Fibroblast of the aortic adventitia (primary cell): ENCODE data around the gene TMEM43. TPM values are rescaled to one million over a fixed set of nuclear protein-coding genes. Genes with fewer than 3 reads are reported as not detected.

ENCODE experiments used
- DNase-seq: peaks from one replicate; pipeline ENCODE4 v3.0.0-alpha.2; 2010; ENCODE audit warnings: low read depth
- H3K4me3 ChIP-seq: 2 replicates; pipeline ENCODE4 v1.5.1; 2011; ENCODE audit warnings: low read depth, mild to moderate bottlenecking, control low read depth, low read length, moderate library complexity
- total RNA-seq: library from RNA; depleted of rRNA; stranded (reverse); fragments of >200 nt; gene quantifications from 2 replicates; pipeline ENCODE4 v1.2.3, GENCODE V29; 2012; ENCODE audit warnings: low replicate concordance
- TF ChIP-seq, protein P1 (sequence below): IDR thresholded peaks from 2 replicates; pipeline ENCODE4 v1.5.1; 2011; ENCODE audit warnings: mild to moderate bottlenecking, low read length, control low read depth, inconsistent platforms; ENCODE audit not compliant: insufficient read depth

Gene TMEM43
- total RNA-seq, 1 donor, result 134 TPM

DNA sequence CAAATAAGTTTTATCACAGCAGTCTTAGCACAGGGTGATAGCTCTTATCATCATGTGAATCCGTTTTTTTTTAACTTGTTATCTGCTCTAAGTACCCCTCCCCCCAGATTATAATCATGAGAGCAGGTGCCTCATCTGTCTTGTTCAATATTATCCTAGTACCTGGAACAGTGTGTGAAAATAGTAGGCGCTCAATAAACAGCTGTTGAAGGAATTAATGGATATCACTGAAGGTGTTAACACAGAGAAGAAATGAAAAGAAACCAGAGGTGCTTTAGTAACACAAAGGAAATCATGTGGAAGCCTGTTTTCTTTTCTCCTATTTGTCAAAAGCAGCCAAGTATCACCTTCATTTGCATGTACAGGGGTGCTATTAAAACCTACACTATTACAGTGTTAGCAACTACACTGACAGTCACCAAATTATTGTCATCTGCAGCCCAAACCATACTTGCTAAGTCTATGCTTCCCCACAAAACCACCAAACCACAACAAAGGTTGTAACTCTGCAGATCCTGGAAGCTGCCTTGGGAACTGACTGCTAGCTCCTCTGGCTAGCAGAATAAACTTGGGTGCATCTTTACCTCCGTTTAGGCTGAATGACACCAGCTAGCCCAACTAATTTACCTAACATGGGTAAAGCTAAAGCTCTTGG is 50.7 kb downstream of the TMEM43 start:
- peak overlapping the region; percentile 34 for H3K4me3 ChIP-seq
- DNase-seq, result peak; percentile 30

DNA sequence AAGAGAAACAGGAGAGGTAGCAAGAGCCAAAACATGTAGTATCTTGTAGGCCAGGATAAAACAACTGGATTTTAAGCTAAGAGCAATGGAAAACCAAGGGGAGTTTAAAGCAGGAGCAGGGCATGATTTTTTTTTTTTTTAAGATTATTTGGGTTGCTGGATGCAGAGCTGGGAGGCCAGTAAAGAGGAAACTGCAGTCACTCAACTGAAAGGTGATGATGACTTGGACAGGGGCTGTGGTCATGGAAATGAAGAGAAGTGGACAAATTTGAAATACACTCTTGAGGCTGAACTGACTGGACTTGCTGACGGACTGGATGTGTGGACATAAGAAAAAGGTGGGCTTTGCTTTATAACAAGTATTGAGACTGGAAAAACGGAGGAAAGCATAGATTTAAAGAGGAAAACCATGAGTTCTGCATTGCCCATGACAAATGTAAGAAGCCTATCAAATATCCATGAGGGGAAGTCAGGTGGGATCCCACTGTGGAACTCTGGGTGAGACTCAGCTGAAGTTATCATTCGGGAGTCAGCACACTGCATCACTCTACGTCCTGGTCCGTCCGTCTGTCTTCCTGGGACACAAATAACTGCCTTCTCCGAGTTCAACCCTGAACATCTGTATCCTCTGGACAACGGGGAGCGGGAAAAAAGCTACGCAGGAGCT is 52.9 kb downstream of the TMEM43 start:
- DNase-seq, result peak; percentile 12
- TF ChIP-seq, protein P1, sequence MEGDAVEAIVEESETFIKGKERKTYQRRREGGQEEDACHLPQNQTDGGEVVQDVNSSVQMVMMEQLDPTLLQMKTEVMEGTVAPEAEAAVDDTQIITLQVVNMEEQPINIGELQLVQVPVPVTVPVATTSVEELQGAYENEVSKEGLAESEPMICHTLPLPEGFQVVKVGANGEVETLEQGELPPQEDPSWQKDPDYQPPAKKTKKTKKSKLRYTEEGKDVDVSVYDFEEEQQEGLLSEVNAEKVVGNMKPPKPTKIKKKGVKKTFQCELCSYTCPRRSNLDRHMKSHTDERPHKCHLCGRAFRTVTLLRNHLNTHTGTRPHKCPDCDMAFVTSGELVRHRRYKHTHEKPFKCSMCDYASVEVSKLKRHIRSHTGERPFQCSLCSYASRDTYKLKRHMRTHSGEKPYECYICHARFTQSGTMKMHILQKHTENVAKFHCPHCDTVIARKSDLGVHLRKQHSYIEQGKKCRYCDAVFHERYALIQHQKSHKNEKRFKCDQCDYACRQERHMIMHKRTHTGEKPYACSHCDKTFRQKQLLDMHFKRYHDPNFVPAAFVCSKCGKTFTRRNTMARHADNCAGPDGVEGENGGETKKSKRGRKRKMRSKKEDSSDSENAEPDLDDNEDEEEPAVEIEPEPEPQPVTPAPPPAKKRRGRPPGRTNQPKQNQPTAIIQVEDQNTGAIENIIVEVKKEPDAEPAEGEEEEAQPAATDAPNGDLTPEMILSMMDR, result no peak
- H3K4me3 ChIP-seq, result peak overlapping the region; percentile 86

More for the DNA sequence above, 50.7 kb downstream of the TMEM43 start:
- TF ChIP-seq, protein P1, result no peak

DNA sequence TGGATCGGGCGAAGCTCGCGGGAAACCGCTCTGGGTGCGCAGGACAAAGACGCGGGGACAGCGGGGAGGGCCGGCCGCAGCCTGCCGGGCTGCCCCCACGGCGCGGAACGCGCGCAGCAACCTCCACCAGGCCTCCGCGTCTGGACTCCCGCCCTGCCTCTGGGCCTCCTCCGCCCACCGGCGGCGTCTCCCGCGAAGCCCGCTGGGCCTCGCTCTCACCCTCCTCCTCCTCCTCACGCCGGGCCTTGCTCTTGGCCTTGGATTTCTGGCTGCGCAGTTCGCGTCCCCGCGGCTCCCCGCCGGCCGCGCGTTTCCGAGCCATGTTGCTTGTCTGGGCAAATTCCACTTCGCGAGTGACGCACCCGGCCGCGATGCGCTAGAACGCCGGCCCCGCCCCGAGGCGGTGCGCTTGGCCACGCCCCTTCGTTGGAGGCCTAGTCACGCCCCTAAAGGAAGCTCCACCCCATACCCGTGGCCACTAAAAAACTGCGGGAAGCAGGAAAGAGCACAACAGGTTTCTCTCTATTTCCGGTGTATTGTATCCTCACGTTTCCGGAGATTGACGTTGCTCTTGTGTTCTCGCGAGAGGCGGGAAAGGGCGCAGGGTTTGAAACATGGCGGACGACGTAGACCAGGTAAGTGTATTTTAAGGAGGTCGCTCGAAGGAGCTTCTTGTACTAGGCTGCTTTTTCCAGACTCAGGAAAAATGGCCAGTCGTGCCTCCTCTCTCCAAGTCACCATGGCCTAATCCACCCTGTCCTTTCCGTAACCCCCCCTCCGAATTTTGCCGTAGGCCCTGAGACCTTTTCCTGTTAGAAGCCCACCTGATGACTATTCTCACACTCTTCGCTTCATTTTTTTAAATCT is 53.6 kb downstream of the TMEM43 start, which contains the start of the genes LSM3 and XPC:
Gene LSM3 (plus strand): TSS at position 571 of the 867 bp plus-strand sequence. CDS start 44 bp downstream, at position 615.
Gene XPC (minus strand): TSS at position 355 of the 867 bp plus-strand sequence. CDS start 33 bp downstream, at position 322.
- peak; percentile 100 for DNase-seq
- TF ChIP-seq, protein P1, result no peak

DNA sequence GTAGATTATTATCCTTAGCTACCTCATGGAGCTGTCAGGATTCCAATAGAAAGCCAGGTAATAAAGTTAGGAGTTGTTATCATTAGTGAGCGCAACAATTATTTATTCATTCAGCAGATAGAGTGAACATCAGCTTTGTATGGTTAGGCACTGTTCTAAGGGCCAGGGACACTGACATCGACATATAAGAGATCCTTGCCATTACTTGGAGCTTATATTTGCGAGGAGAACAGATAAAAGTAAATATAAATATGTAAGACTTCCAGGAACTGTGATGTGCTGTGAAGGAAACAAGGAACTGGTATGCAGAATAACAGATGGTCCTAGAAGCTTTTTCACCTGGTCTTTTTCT is 54.2 kb downstream of the TMEM43 start:
- TF ChIP-seq, protein P1, result no peak
- peak overlapping the region; percentile 97 for H3K4me3 ChIP-seq
- no peak for DNase-seq

More for the DNA sequence above, 53.6 kb downstream of the TMEM43 start, which contains the start of the genes LSM3 and XPC:
- H3K4me3 ChIP-seq, result peak within 1 kb of the TSS; percentile 97

DNA sequence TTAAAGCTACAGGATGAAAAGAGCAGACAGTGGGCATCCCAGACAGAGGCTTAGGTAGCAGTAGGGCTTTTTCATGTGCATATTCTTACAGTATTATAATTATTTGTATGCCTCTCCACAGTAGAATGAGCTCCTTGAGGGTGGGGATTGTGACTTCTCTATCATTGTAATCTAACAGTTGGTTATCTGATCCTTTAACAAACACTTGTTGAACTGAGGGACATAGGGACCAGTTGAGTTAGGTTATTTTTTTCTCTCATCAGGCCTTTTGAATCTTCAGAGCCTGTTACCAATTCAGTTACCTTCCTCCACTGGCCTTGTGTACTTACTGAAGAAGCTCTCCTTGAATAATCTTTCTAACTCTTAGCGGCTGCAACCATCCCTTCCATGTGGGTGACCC is 54.9 kb downstream of the TMEM43 start:
- no peak overlapping the region for H3K4me3 ChIP-seq
- TF ChIP-seq, protein P1, result no peak
- no peak for DNase-seq

DNA sequence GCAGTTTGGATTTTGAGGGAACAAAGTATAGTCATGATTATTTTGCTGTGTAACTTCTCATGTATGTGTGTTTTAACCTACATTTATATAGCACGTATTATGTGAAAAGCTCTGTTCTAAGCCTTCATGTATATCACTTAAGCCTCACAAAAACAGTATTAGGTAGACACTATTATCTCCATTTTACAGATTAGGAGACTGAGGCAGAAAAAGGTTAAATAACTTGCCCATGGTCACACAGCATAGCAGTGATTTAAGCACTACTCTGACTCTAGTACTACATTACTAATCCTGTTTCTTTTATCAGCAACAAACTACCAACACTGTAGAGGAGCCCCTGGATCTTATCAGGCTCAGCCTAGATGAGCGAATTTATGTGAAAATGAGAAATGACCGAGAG is 56.4 kb downstream of the TMEM43 start:
- no peak overlapping the region for H3K4me3 ChIP-seq
- DNase-seq, result no peak
- TF ChIP-seq, protein P1, result no peak
